Heart left ventricle (tissue), 13 donors: Measurements from ENCODE around the gene GLRX3.

Experiments used
- CTCF ChIP-seq, 12 donors: fragments of 200-600 bp; sonication (generic) in 4 of 12; IDR thresholded peaks; one replicate each; pipeline versions ENCODE4 v1.5.0 to v1.8.0; 2018 to 2022; ENCODE audit warnings: antibody characterized with exemption in 12 of 12, mild to moderate bottlenecking in 5 of 12
- POLR2A ChIP-seq, 2 donors: fragments of 450-650 bp; IDR thresholded peaks; one replicate each; pipeline ENCODE4 v1.6.1; 2017; ENCODE audit warnings: antibody characterized with exemption in 2 of 2, mild to moderate bottlenecking in 2 of 2, moderate library complexity in 2 of 2
- donor health status: ischemic (EF 13 %, LVEDD 7.1; RV severe dilation, severe dysfunction).
- donor health status: DM: no; HTN: yes; CAD: no.
- donor health status: DM: no; HTN: no; CAD: no.
- donor health status: ischemic (EF 25% LVEDD 6.9; RV normal size, moderate dysfunction).
- donor health status: ischemic (EF 25% LVEDD 5.7; RV mildly dilated, moderate dysfunction).
- donor health status: ischemic (EF 35%, LVEDD 5.7; RV mildly dilated, moderate dysfunction).
- donor health status: nonischemic (EF 11% LVEDD 7.7; RV severe dilation, severe dysfunction).
- donor health status: DM: yes; HTN: yes; CAD: no.
- donor health status: PGD.
- donor health status: ischemic (EF 29% LVEDD 5.4; RV normal size, mild dysfunction).
- donor health status: nonischemic (EF 23%, LVEDD 6.1; RV moderate dilation, normal function).

GRCh38 chr10:130140425-130140824 is 4.2 kb downstream of the GLRX3 start:
- no peak for TF ChIP-seq CTCF (IDR thresholded peaks at IDR 0.05)
- TF ChIP-seq POLR2A (IDR thresholded peaks at IDR 0.05): no peak
